ENCODE results near the gene DNAJC24.

The DNAJC24 gene

GRCh38 chr11:31479066-31479465 is 109.4 kb downstream of the DNAJC24 start:
- intact Hi-C loops (cut with DNase I): no loop called here
- no peak for DNase-seq

- intact Hi-C loops (cut with DNase I): no loop called here
Observed at GRCh38 chr11:31480930-31481329, 111.3 kb downstream of the DNAJC24 start.

More at GRCh38 chr11:31480930-31481329, 111.3 kb downstream of the DNAJC24 start:
- no peak for DNase-seq

All from posterior cingulate gyrus (tissue), 11 donors.